ENCODE results near the gene CAMKK2. TPM values are rescaled to one million over a fixed set of nuclear protein-coding genes. Genes with fewer than 3 reads are reported as not detected.

The CAMKK2 gene
- total RNA-seq, 1 donor from 2014 or later, result 31.2 TPM

- intact Hi-C loops (cut with micrococcal nuclease), result no loop called here
Measured at GRCh38 chr12:121248622-121249021, 47.9 kb downstream of the CAMKK2 start.

GRCh38 chr12:121246893-121247557 lies 49.5 kb downstream of the CAMKK2 start:
- intact Hi-C loops (cut with micrococcal nuclease), result no loop called here

GRCh38 chr12:121245951-121246350 lies 50.6 kb downstream of the CAMKK2 start:
- intact Hi-C loops (cut with micrococcal nuclease), result no loop called here

- intact Hi-C loops (cut with micrococcal nuclease), result no loop called here
Measured at GRCh38 chr12:121245031-121245430, 51.5 kb downstream of the CAMKK2 start.

- intact Hi-C loops (cut with micrococcal nuclease), result no loop called here
Measured at GRCh38 chr12:121241156-121241970, 55.1 kb downstream of the CAMKK2 start.

- intact Hi-C loops (cut with micrococcal nuclease), result no loop called here
Measured at GRCh38 chr12:121240484-121241101, 55.9 kb downstream of the CAMKK2 start.

- intact Hi-C loops (cut with micrococcal nuclease), result no loop called here
Measured at GRCh38 chr12:121240062-121240420, 56.5 kb downstream of the CAMKK2 start.

- intact Hi-C loops (cut with micrococcal nuclease), result no loop called here
Measured at GRCh38 chr12:121239351-121240061, 57.0 kb downstream of the CAMKK2 start.

GRCh38 chr12:121238604-121239350 lies 57.7 kb downstream of the CAMKK2 start:
- intact Hi-C loops (cut with micrococcal nuclease), result no loop called here

- intact Hi-C loops (cut with micrococcal nuclease), result no loop called here
Measured at GRCh38 chr12:121238086-121238485, 58.4 kb downstream of the CAMKK2 start.

- intact Hi-C loops (cut with micrococcal nuclease), result no loop called here
Measured at GRCh38 chr12:121237415-121237814, 59.1 kb downstream of the CAMKK2 start.

- intact Hi-C loops (cut with micrococcal nuclease), result no loop called here
Measured at GRCh38 chr12:121236776-121237175, 59.7 kb downstream of the CAMKK2 start.

GRCh38 chr12:121233628-121234020 lies 62.9 kb downstream of the CAMKK2 start:
- intact Hi-C loops (cut with micrococcal nuclease), result no loop called here

- intact Hi-C loops (cut with micrococcal nuclease), result no loop called here
Measured at GRCh38 chr12:121232977-121233627, 63.4 kb downstream of the CAMKK2 start.

- intact Hi-C loops (cut with micrococcal nuclease), result no loop called here
Measured at GRCh38 chr12:121232163-121232562, 64.3 kb downstream of the CAMKK2 start.

- intact Hi-C loops (cut with micrococcal nuclease), result loop anchor here (1.0 kb wide), 1 partner anchor 170 kb away; no protein-coding TSS in a partner anchor
Measured at GRCh38 chr12:121230538-121230907, 66.0 kb downstream of the CAMKK2 start.

- intact Hi-C loops (cut with micrococcal nuclease), result loop anchor here (1.0 kb wide), 1 partner anchor 170 kb away; no protein-coding TSS in a partner anchor
Measured at GRCh38 chr12:121229826-121230537, 66.5 kb downstream of the CAMKK2 start.

GRCh38 chr12:121228919-121229665 lies 67.4 kb downstream of the CAMKK2 start:
- intact Hi-C loops (cut with micrococcal nuclease), result no loop called here

GRCh38 chr12:121227294-121227693 lies 69.2 kb downstream of the CAMKK2 start:
- intact Hi-C loops (cut with micrococcal nuclease), result no loop called here
